ENCODE data around the gene CFAP74. TPM values are rescaled to one million over a fixed set of nuclear protein-coding genes. Genes with fewer than 3 reads are reported as not detected.

CFAP74 gene
- total RNA-seq, 2 donors from 2014 or later: not detected

- DNase-seq (ENCODE audit: low spot score): no peak
- TF ChIP-seq CTCF (IDR thresholded peaks at IDR 0.05): no peak
Observed at GRCh38 chr1:1917995-1918900, 85.3 kb downstream of the CFAP74 start.

GRCh38 chr1:1917304-1917976, 86.1 kb downstream of the CFAP74 start:
- Histone ChIP-seq H3K27ac (no peak overlapping the region), H3K9me3 (no peaks in the 10 kb centered on the region), H3K27me3 (no peaks in the 10 kb centered on the region), H3K36me3 (no peaks in the 10 kb centered on the region), H3K4me3 (no peak overlapping the region), H3K4me1 (peaks cover 0 to 17% of the 10 kb centered on the region in 2 donors)
- no peak for DNase-seq (ENCODE audit: low spot score)
- TF ChIP-seq CTCF (IDR thresholded peaks at IDR 0.05): no peak

More at GRCh38 chr1:1917995-1918900, 85.3 kb downstream of the CFAP74 start:
- H3K9me3 ChIP-seq: no peaks in the 10 kb centered on the region
- no peaks in the 10 kb centered on the region for H3K36me3 ChIP-seq
- peak overlapping the region; percentile 43 to 57 for H3K4me3 ChIP-seq
- H3K27ac ChIP-seq: peak overlapping the region in 1 of 2 donors; percentile 56
- H3K4me1 ChIP-seq: peaks cover 0 to 17% of the 10 kb centered on the region in 2 donors
- no peaks in the 10 kb centered on the region for H3K27me3 ChIP-seq

- Histone ChIP-seq H3K4me3 (no peak overlapping the region), H3K9me3 (no peaks in the 10 kb centered on the region), H3K36me3 (no peaks in the 10 kb centered on the region), H3K27ac (no peak overlapping the region), H3K27me3 (no peaks in the 10 kb centered on the region), H3K4me1 (peaks cover 0 to 17% of the 10 kb centered on the region in 2 donors)
- no peak for TF ChIP-seq CTCF (IDR thresholded peaks at IDR 0.05)
- DNase-seq (ENCODE audit: low spot score): no peak
Observed at GRCh38 chr1:1916851-1917251, 86.7 kb downstream of the CFAP74 start.

GRCh38 chr1:1915911-1916840, 87.4 kb downstream of the CFAP74 start:
- Histone ChIP-seq H3K27me3 (no peaks in the 10 kb centered on the region), H3K36me3 (no peaks in the 10 kb centered on the region), H3K27ac (no peak overlapping the region), H3K4me3 (no peak overlapping the region), H3K9me3 (no peaks in the 10 kb centered on the region), H3K4me1 (peaks cover 0 to 17% of the 10 kb centered on the region in 2 donors)
- DNase-seq (ENCODE audit: low spot score): no peak
- TF ChIP-seq CTCF (IDR thresholded peaks at IDR 0.05): no peak

- Histone ChIP-seq H3K4me1 (peaks cover 0 to 17% of the 10 kb centered on the region in 2 donors), H3K27me3 (no peaks in the 10 kb centered on the region), H3K27ac (no peak within 1 kb of the TSS), H3K36me3 (no peaks in the 10 kb centered on the region), H3K4me3 (no peak within 1 kb of the TSS), H3K9me3 (no peaks in the 10 kb centered on the region)
- TF ChIP-seq CTCF (IDR thresholded peaks at IDR 0.05): no peak
- no peak for DNase-seq (ENCODE audit: low spot score)
Observed at GRCh38 chr1:1914971-1915692, 88.5 kb downstream of the CFAP74 start, which contains the start of gene CALML6. Gene CALML6, plus strand, starts transcription at chr1:1915260. Its CDS starts 21 bp downstream, at chr1:1915281.

Measured in right atrium auricular region (tissue), 2 donors.